ENCODE data around the gene ADGRD1.

The ADGRD1 gene

DNA sequence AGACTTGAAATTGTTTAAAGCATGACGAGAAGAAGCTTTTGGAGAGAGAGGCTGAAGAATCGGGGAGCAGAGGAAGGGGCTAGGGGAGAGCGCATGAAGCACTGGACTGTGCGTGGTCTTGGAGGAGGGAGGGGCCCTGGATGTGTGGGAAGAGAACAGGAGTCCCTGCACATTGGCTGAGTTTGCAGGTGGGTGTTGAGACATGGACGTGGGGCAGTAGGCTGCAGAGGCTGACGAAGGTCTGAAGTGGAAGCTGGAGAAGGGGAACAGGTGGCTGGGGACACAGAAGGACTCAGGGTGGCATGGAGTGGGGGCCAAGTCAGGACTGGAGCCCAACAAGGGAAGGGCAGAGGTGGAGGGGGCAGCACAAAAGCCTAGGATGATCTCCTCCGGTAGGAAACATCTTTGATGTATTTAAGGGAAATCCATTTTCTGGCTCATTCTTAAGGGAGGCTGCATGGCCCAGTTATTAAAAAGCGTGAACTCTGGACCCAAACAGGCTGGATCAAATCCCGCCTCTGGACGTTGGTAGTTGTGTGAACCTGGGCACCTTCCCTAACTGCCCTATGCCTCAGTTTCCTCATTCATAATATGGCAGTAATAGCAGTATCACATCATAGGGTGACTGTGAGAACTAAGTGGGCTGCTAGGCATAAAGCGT, 29.0 kb downstream of the ADGRD1 start:
- H3K4me1 ChIP-seq (ENCODE audit: control insufficient read depth in 2 of 2, insufficient read depth in 2 of 2, low read length in 2 of 2), result peaks cover 0 to 4% of the 10 kb centered on the region in 2 donors
- H3K27me3 ChIP-seq (ENCODE audit: control insufficient read depth in 2 of 2, insufficient read depth in 2 of 2, low read length in 2 of 2), result no peaks in the 10 kb centered on the region
- H3K36me3 ChIP-seq (ENCODE audit: control insufficient read depth in 2 of 2, insufficient read depth in 2 of 2, low read length in 2 of 2), result no peaks in the 10 kb centered on the region
- H3K9me3 ChIP-seq (ENCODE audit: control insufficient read depth in 2 of 2, low read length in 2 of 2), result no peaks in the 10 kb centered on the region
- no peak overlapping the region for H3K9ac ChIP-seq (ENCODE audit: low read depth in 1 of 2, low read length in 2 of 2)
- no peak overlapping the region for H3K27ac ChIP-seq (ENCODE audit: low read depth in 2 of 2, low read length in 2 of 2)
- no peak overlapping the region for H3K4me3 ChIP-seq (ENCODE audit: low read length in 2 of 2)

DNA sequence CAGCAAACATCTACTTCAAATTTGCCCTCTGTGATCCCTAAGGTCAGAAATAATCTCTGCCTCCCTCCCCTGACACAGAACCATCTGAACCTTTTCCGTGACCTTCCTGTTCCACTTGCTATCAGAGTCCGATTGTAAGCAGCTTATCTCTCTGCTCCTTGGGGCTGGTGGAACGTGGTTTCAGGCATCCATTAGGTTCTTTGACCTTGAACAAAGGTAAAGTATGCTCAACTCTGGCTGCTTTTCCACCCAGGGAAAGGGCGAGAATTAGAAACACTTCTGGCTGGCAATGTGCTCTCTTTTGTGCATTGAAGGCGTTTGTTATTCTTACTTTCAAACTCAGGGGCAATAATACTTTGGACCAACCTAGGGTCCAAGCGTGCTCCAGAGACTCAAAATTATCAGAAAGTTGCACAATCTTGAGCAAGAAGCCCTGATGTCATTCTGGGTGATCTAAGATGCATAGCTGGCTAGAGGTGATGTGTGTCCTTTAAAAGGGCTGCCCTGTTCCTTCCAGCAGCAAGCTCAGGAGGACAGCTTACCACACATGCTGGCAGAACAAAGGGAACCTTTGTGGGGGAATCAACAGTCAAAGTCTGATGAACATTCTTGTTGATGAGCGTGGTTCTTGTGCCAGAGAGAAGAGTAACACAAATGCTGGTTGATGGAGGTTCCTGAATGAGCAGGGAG, 29.8 kb downstream of the ADGRD1 start:
- Histone ChIP-seq H3K27ac (ENCODE audit: low read depth in 2 of 2, low read length in 2 of 2) (no peak overlapping the region), H3K27me3 (ENCODE audit: control insufficient read depth in 2 of 2, insufficient read depth in 2 of 2, low read length in 2 of 2) (no peaks in the 10 kb centered on the region), H3K4me3 (ENCODE audit: low read length in 2 of 2) (no peak overlapping the region), H3K9me3 (ENCODE audit: control insufficient read depth in 2 of 2, low read length in 2 of 2) (no peaks in the 10 kb centered on the region), H3K4me1 (ENCODE audit: control insufficient read depth in 2 of 2, insufficient read depth in 2 of 2, low read length in 2 of 2) (peaks cover 0 to 4% of the 10 kb centered on the region in 2 donors), H3K36me3 (ENCODE audit: control insufficient read depth in 2 of 2, insufficient read depth in 2 of 2, low read length in 2 of 2) (no peaks in the 10 kb centered on the region), H3K9ac (ENCODE audit: low read depth in 1 of 2, low read length in 2 of 2) (no peak overlapping the region)

GRCh38 chr12:130984183-130985058, 30.7 kb downstream of the ADGRD1 start:
- Histone ChIP-seq H3K9me3 (ENCODE audit: control insufficient read depth in 2 of 2, low read length in 2 of 2) (no peaks in the 10 kb centered on the region), H3K36me3 (ENCODE audit: control insufficient read depth in 2 of 2, insufficient read depth in 2 of 2, low read length in 2 of 2) (no peaks in the 10 kb centered on the region), H3K4me3 (ENCODE audit: low read length in 2 of 2) (no peak overlapping the region), H3K9ac (ENCODE audit: low read depth in 1 of 2, low read length in 2 of 2) (no peak overlapping the region), H3K27me3 (ENCODE audit: control insufficient read depth in 2 of 2, insufficient read depth in 2 of 2, low read length in 2 of 2) (no peaks in the 10 kb centered on the region), H3K4me1 (ENCODE audit: control insufficient read depth in 2 of 2, insufficient read depth in 2 of 2, low read length in 2 of 2) (peaks cover 0 to 4% of the 10 kb centered on the region in 2 donors), H3K27ac (ENCODE audit: low read depth in 2 of 2, low read length in 2 of 2) (no peak overlapping the region)

GRCh38 chr12:130987151-130987931, 33.6 kb downstream of the ADGRD1 start:
- H3K27me3 ChIP-seq (ENCODE audit: control insufficient read depth in 2 of 2, insufficient read depth in 2 of 2, low read length in 2 of 2), result no peaks in the 10 kb centered on the region
- H3K4me3 ChIP-seq (ENCODE audit: low read length in 2 of 2), result no peak overlapping the region
- H3K27ac ChIP-seq (ENCODE audit: low read depth in 2 of 2, low read length in 2 of 2), result no peak overlapping the region

GRCh38 chr12:130988261-130988660, 34.6 kb downstream of the ADGRD1 start:
- Histone ChIP-seq H3K9ac (ENCODE audit: low read depth in 1 of 2, low read length in 2 of 2) (no peak overlapping the region), H3K27ac (ENCODE audit: low read depth in 2 of 2, low read length in 2 of 2) (no peak overlapping the region), H3K9me3 (ENCODE audit: control insufficient read depth in 2 of 2, low read length in 2 of 2) (no peaks in the 10 kb centered on the region), H3K36me3 (ENCODE audit: control insufficient read depth in 2 of 2, insufficient read depth in 2 of 2, low read length in 2 of 2) (no peaks in the 10 kb centered on the region), H3K4me3 (ENCODE audit: low read length in 2 of 2) (no peak overlapping the region), H3K4me1 (ENCODE audit: control insufficient read depth in 2 of 2, insufficient read depth in 2 of 2, low read length in 2 of 2) (no peaks in the 10 kb centered on the region), H3K27me3 (ENCODE audit: control insufficient read depth in 2 of 2, insufficient read depth in 2 of 2, low read length in 2 of 2) (no peaks in the 10 kb centered on the region)

More at GRCh38 chr12:130987151-130987931, 33.6 kb downstream of the ADGRD1 start:
- Histone ChIP-seq H3K36me3 (ENCODE audit: control insufficient read depth in 2 of 2, insufficient read depth in 2 of 2, low read length in 2 of 2) (no peaks in the 10 kb centered on the region), H3K9ac (ENCODE audit: low read depth in 1 of 2, low read length in 2 of 2) (no peak overlapping the region), H3K4me1 (ENCODE audit: control insufficient read depth in 2 of 2, insufficient read depth in 2 of 2, low read length in 2 of 2) (no peaks in the 10 kb centered on the region), H3K9me3 (ENCODE audit: control insufficient read depth in 2 of 2, low read length in 2 of 2) (no peaks in the 10 kb centered on the region)

GRCh38 chr12:130988751-130989150, 35.0 kb downstream of the ADGRD1 start:
- Histone ChIP-seq H3K9ac (ENCODE audit: low read depth in 1 of 2, low read length in 2 of 2) (no peak overlapping the region), H3K4me1 (ENCODE audit: control insufficient read depth in 2 of 2, insufficient read depth in 2 of 2, low read length in 2 of 2) (no peaks in the 10 kb centered on the region), H3K27me3 (ENCODE audit: control insufficient read depth in 2 of 2, insufficient read depth in 2 of 2, low read length in 2 of 2) (no peaks in the 10 kb centered on the region), H3K27ac (ENCODE audit: low read depth in 2 of 2, low read length in 2 of 2) (no peak overlapping the region), H3K36me3 (ENCODE audit: control insufficient read depth in 2 of 2, insufficient read depth in 2 of 2, low read length in 2 of 2) (no peaks in the 10 kb centered on the region), H3K9me3 (ENCODE audit: control insufficient read depth in 2 of 2, low read length in 2 of 2) (no peaks in the 10 kb centered on the region), H3K4me3 (ENCODE audit: low read length in 2 of 2) (no peak overlapping the region)

GRCh38 chr12:130989391-130989790, 35.7 kb downstream of the ADGRD1 start:
- no peaks in the 10 kb centered on the region for H3K36me3 ChIP-seq (ENCODE audit: control insufficient read depth in 2 of 2, insufficient read depth in 2 of 2, low read length in 2 of 2)
- no peaks in the 10 kb centered on the region for H3K27me3 ChIP-seq (ENCODE audit: control insufficient read depth in 2 of 2, insufficient read depth in 2 of 2, low read length in 2 of 2)
- no peaks in the 10 kb centered on the region for H3K9me3 ChIP-seq (ENCODE audit: control insufficient read depth in 2 of 2, low read length in 2 of 2)
- no peak overlapping the region for H3K27ac ChIP-seq (ENCODE audit: low read depth in 2 of 2, low read length in 2 of 2)
- no peak overlapping the region for H3K9ac ChIP-seq (ENCODE audit: low read depth in 1 of 2, low read length in 2 of 2)
- no peaks in the 10 kb centered on the region for H3K4me1 ChIP-seq (ENCODE audit: control insufficient read depth in 2 of 2, insufficient read depth in 2 of 2, low read length in 2 of 2)
- no peak overlapping the region for H3K4me3 ChIP-seq (ENCODE audit: low read length in 2 of 2)

DNA sequence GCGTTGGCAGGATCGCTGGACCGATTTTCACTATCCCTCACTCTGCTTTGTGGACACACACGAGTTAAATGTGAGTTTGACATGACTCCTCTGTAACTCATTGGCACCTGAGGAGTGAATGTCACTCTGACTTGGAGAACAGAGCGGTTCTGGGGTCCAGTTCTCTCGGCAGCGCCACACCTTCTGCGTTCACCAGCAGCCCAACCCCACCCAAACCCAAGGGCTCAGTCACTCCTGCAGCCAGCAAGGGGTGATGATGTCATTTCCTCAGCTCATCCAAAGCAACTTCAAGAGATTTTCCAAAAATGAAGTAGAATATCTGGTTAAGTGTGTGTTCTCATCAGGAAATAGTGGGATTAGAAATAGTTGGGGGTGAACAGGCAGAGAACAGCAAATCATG, 36.3 kb downstream of the ADGRD1 start:
- Histone ChIP-seq H3K27ac (ENCODE audit: low read depth in 2 of 2, low read length in 2 of 2) (no peak overlapping the region), H3K4me1 (ENCODE audit: control insufficient read depth in 2 of 2, insufficient read depth in 2 of 2, low read length in 2 of 2) (no peaks in the 10 kb centered on the region), H3K9me3 (ENCODE audit: control insufficient read depth in 2 of 2, low read length in 2 of 2) (no peaks in the 10 kb centered on the region), H3K4me3 (ENCODE audit: low read length in 2 of 2) (no peak overlapping the region), H3K27me3 (ENCODE audit: control insufficient read depth in 2 of 2, insufficient read depth in 2 of 2, low read length in 2 of 2) (no peaks in the 10 kb centered on the region), H3K36me3 (ENCODE audit: control insufficient read depth in 2 of 2, insufficient read depth in 2 of 2, low read length in 2 of 2) (no peaks in the 10 kb centered on the region), H3K9ac (ENCODE audit: low read depth in 1 of 2, low read length in 2 of 2) (no peak overlapping the region)

DNA sequence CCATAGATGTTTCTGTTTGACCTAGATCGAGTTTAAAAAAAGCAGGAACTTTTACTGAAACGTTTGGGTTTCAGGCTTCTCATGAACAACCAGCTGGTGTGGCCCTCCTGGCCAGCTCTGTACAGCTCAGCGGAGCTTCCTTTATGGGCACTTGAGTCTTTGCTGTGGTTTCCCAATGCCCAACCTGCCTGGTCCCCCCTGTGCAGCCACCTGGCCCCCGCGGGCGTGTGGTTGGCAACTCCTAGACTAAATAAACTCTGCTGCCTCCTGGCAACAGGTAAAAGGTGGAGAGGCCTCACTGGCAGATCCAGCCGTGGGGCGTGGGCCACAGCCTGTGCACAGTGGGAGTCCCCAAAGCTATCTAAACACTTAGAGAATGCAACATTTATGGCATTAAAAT, 38.7 kb downstream of the ADGRD1 start:
- Histone ChIP-seq H3K27ac (ENCODE audit: low read depth in 2 of 2, low read length in 2 of 2) (no peak overlapping the region), H3K27me3 (ENCODE audit: control insufficient read depth in 2 of 2, insufficient read depth in 2 of 2, low read length in 2 of 2) (no peaks in the 10 kb centered on the region)

More for the DNA sequence above, 38.7 kb downstream of the ADGRD1 start:
- H3K4me1 ChIP-seq (ENCODE audit: control insufficient read depth in 2 of 2, insufficient read depth in 2 of 2, low read length in 2 of 2), result no peaks in the 10 kb centered on the region
- H3K9ac ChIP-seq (ENCODE audit: low read depth in 1 of 2, low read length in 2 of 2), result no peak overlapping the region
- no peak overlapping the region for H3K4me3 ChIP-seq (ENCODE audit: low read length in 2 of 2)
- H3K36me3 ChIP-seq (ENCODE audit: control insufficient read depth in 2 of 2, insufficient read depth in 2 of 2, low read length in 2 of 2), result no peaks in the 10 kb centered on the region
- no peaks in the 10 kb centered on the region for H3K9me3 ChIP-seq (ENCODE audit: control insufficient read depth in 2 of 2, low read length in 2 of 2)
